Measurements from ENCODE around the gene ATG9B. TPM values are rescaled to one million over a fixed set of nuclear protein-coding genes. Genes with fewer than 3 reads are reported as not detected.

The ATG9B gene
- total RNA-seq (under 0.01 TPM in 1 of 2 replicates, not detected in the other), polyA plus RNA-seq (0.03 TPM in 2 replicates), polyA minus RNA-seq (ENCODE audit: low replicate concordance) (not detected in 2 replicates)
- polyA plus RNA-seq (2012), result 0.23 TPM in 1 of 2 replicates, not detected in the other

DNA sequence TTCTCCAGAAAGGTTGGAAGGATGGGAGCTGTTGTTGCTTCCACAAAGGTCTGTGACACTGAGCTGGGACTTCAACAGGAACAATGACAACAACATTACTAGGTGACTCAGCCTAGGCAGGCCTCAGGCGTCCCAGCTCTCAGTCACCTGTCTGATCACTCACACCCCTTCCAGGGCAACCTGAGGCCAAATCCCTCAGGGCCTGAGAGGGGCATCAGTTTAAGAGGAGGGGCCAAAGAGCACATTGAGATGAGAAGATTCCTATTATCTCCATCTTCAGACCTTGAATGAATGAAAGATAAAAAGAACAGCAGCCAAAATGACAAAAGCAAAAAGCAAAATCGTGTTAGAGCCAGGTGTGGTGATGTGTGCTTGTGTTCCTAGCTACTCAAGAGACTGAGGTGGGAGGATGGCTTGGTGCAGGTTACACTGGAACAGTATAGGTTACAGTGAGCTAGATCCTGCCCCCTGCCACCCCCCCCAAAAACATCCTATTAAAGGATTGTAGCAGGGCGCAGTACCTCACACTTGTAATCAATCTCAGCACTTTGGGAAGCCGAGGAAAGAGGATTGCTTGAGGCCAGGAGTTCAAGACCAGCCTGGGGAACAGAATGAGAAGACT lies at the start of gene ATG9B:
Gene ATG9B (minus strand): TSS at position 60 of the 622 bp plus-strand sequence. CDS start 71 bp downstream, outside the sequence.
- H3K4me1 ChIP-seq (ENCODE audit: control insufficient read depth, extremely low read depth, insufficient read depth, low read length), result no peaks in the 10 kb centered on the region
- no peaks in the 10 kb centered on the region for H4K20me1 ChIP-seq (ENCODE audit: control insufficient read depth, extremely low read depth, insufficient read depth, low read length)
- TF ChIP-seq CTCF (conservative IDR thresholded peaks at IDR 0.05 in 1 of 2, IDR thresholded peaks at IDR 0.05 in 1 of 2; ENCODE audit: low read depth in 1 of 2, low read length in 2 of 2), result no peak
- TF ChIP-seq EZH2 (IDR thresholded peaks at IDR 0.05; ENCODE audit: low read length, missing control alignments), result no peak
- H3K9me3 ChIP-seq (ENCODE audit: control insufficient read depth, insufficient read depth, low read depth, low read length), result no peaks in the 10 kb centered on the region
- DNase-seq (ENCODE audit: low read depth in 2 of 2), result no peak
- no peak within 1 kb of the TSS for H3K4me3 ChIP-seq (replicated peaks in 1 of 4; ENCODE audit: control extremely low read depth in 1 of 4, insufficient read depth in 1 of 4, low read depth in 3 of 4, low read length in 4 of 4)
- no peak within 1 kb of the TSS for H2AFZ ChIP-seq (ENCODE audit: low read length)
- peaks cover 2% of the 10 kb centered on the region for H3K79me2 ChIP-seq (ENCODE audit: control insufficient read depth, insufficient read depth, low read length)
- H3K9ac ChIP-seq (ENCODE audit: insufficient read depth, low read length), result no peak within 1 kb of the TSS
- H3K27ac ChIP-seq (ENCODE audit: insufficient read depth, low read length), result no peak within 1 kb of the TSS
- H3K36me3 ChIP-seq (ENCODE audit: control insufficient read depth, insufficient read depth, low read length), result no peaks in the 10 kb centered on the region
- no peak within 1 kb of the TSS for H3K4me2 ChIP-seq (ENCODE audit: extremely low read depth, insufficient read depth, low read length)
- H3K27me3 ChIP-seq (ENCODE audit: control insufficient read depth, insufficient read depth, low read length), result peaks cover 23% of the 10 kb centered on the region

- peaks cover 44% of the 10 kb centered on the region for H3K36me3 ChIP-seq (ENCODE audit: control insufficient read depth, insufficient read depth, low read length)
- H3K4me1 ChIP-seq (ENCODE audit: control insufficient read depth, extremely low read depth, insufficient read depth, low read length), result peaks cover 6% of the 10 kb centered on the region
- H3K27ac ChIP-seq (ENCODE audit: insufficient read depth, low read length), result no peak overlapping the region
- TF ChIP-seq EZH2 (IDR thresholded peaks at IDR 0.05; ENCODE audit: low read length, missing control alignments), result no peak
- H3K27me3 ChIP-seq (ENCODE audit: control insufficient read depth, insufficient read depth, low read length), result no peaks in the 10 kb centered on the region
- DNase-seq (ENCODE audit: low read depth in 2 of 2), result no peak
- H2AFZ ChIP-seq (ENCODE audit: low read length), result no peak overlapping the region
- H3K9ac ChIP-seq (ENCODE audit: insufficient read depth, low read length), result no peak overlapping the region
- H3K9me3 ChIP-seq (ENCODE audit: control insufficient read depth, insufficient read depth, low read depth, low read length), result no peaks in the 10 kb centered on the region
- peaks cover 4% of the 10 kb centered on the region for H3K79me2 ChIP-seq (ENCODE audit: control insufficient read depth, insufficient read depth, low read length)
- no peak overlapping the region for H3K4me2 ChIP-seq (ENCODE audit: extremely low read depth, insufficient read depth, low read length)
- H3K4me3 ChIP-seq (replicated peaks in 1 of 4; ENCODE audit: control extremely low read depth in 1 of 4, insufficient read depth in 1 of 4, low read depth in 3 of 4, low read length in 4 of 4), result no peak overlapping the region
- no peaks in the 10 kb centered on the region for H4K20me1 ChIP-seq (ENCODE audit: control insufficient read depth, extremely low read depth, insufficient read depth, low read length)
Measured at GRCh38 chr7:151073990-151074389, 49.7 kb upstream of the ATG9B start.

- Histone ChIP-seq H3K27me3 (ENCODE audit: control insufficient read depth, insufficient read depth, low read length) (no peaks in the 10 kb centered on the region), H3K36me3 (ENCODE audit: control insufficient read depth, insufficient read depth, low read length) (peaks cover 41% of the 10 kb centered on the region), H4K20me1 (ENCODE audit: control insufficient read depth, extremely low read depth, insufficient read depth, low read length) (no peaks in the 10 kb centered on the region), H3K9ac (ENCODE audit: insufficient read depth, low read length) (no peak overlapping the region), H3K79me2 (ENCODE audit: control insufficient read depth, insufficient read depth, low read length) (no peaks in the 10 kb centered on the region), H2AFZ (ENCODE audit: low read length) (no peak overlapping the region), H3K4me3 (replicated peaks in 1 of 4; ENCODE audit: control extremely low read depth in 1 of 4, insufficient read depth in 1 of 4, low read depth in 3 of 4, low read length in 4 of 4) (no peak overlapping the region), H3K4me1 (ENCODE audit: control insufficient read depth, extremely low read depth, insufficient read depth, low read length) (no peaks in the 10 kb centered on the region), H3K4me2 (ENCODE audit: extremely low read depth, insufficient read depth, low read length) (no peak overlapping the region), H3K9me3 (ENCODE audit: control insufficient read depth, insufficient read depth, low read depth, low read length) (no peaks in the 10 kb centered on the region), H3K27ac (ENCODE audit: insufficient read depth, low read length) (no peak overlapping the region)
- no peak for DNase-seq (ENCODE audit: low read depth in 2 of 2)
- TF ChIP-seq CTCF (conservative IDR thresholded peaks at IDR 0.05 in 1 of 2, IDR thresholded peaks at IDR 0.05 in 1 of 2; ENCODE audit: low read depth in 1 of 2, low read length in 2 of 2) (no peak), EZH2 (IDR thresholded peaks at IDR 0.05; ENCODE audit: low read length, missing control alignments) (no peak)
Measured at GRCh38 chr7:151071032-151071866, 47.0 kb upstream of the ATG9B start.

Measured in fibroblast of lung (primary cell).